H1 (cell line): Measurements from ENCODE around the gene MATN1. TPM values are rescaled to one million over a fixed set of nuclear protein-coding genes. Genes with fewer than 3 reads are reported as not detected.

Experiments
- CTBP2 ChIP-seq: IDR thresholded peaks from 2 replicates; pipeline ENCODE4 v1.7.0; 2011; ENCODE audit warnings: borderline replicate concordance, mild to moderate bottlenecking, moderate library complexity, mixed read lengths, low read length; ENCODE audit not compliant: insufficient read depth, insufficient read length
- CTCF ChIP-seq, 3 experiments: IDR thresholded peaks; 1 replicate in 2 of 3; 2 replicates in 1 of 3; pipeline versions ENCODE4 v1.5.1 to v1.6.1; 2011; ENCODE audit warnings: low read length in 3 of 3, mild to moderate bottlenecking in 3 of 3, inconsistent platforms in 2 of 3, low read depth in 1 of 3, moderate library complexity in 1 of 3; ENCODE audit not compliant: insufficient read depth in 1 of 3; ENCODE audit errors: control extremely low read depth in 1 of 3
- EGR1 ChIP-seq: IDR thresholded peaks from 2 replicates; pipeline ENCODE4 v1.6.1; 2011; ENCODE audit warnings: low read depth, low read length, borderline replicate concordance
- RNF2 ChIP-seq: fragments of 200-900, 300-1000 bp; sonication (generic); IDR thresholded peaks from 2 replicates; pipeline ENCODE4 v1.7.1; 2016; ENCODE audit warnings: borderline replicate concordance, low read depth, mild to moderate bottlenecking, antibody characterized with exemption, low read length; ENCODE audit not compliant: poor library complexity, severe bottlenecking; ENCODE audit errors: missing control alignments
- RXRA ChIP-seq: IDR thresholded peaks from 2 replicates; pipeline ENCODE4 v1.6.1; 2011; ENCODE audit warnings: low read depth, mild to moderate bottlenecking, low read length, moderate library complexity; ENCODE audit not compliant: insufficient read depth
- TCF12 ChIP-seq: IDR thresholded peaks from 2 replicates; pipeline ENCODE4 v1.6.1; 2011; ENCODE audit warnings: low read depth, mild to moderate bottlenecking, low read length
- polyA plus RNA-seq, 7 experiments: library from polyadenylated mRNA; depleted of rRNA in 3 of 7; stranded (reverse) in 5 of 7; unstranded in 2 of 7; fragments of >200 nt in 5 of 7; fragments of 200-250 nt in 2 of 7; gene quantifications; 1 replicate in 5 of 7; 2 replicates in 1 of 7; 4 replicates in 1 of 7; pipeline versions ENCODE4 v1.2.1 to v1.2.3, GENCODE V29; 2011 to 2013; ENCODE audit warnings: missing spikeins in 2 of 7, mixed read lengths in 2 of 7
- total RNA-seq: library from RNA; stranded (reverse); fragmentation: NEBNext Ultra II Directional; extraction: Animal tissue kit (Norgen Biotek cat#: 25700); gene quantifications from 2 replicates; pipeline ENCODE4 v1.2.1, GENCODE V29; 2021

Gene MATN1
- total and polyA plus RNA-seq, 2 of the 8 experiments (the other 6 are each of a cell fraction or from before 2014, with no cell fraction given), result 0.12 to 0.28 TPM

DNA sequence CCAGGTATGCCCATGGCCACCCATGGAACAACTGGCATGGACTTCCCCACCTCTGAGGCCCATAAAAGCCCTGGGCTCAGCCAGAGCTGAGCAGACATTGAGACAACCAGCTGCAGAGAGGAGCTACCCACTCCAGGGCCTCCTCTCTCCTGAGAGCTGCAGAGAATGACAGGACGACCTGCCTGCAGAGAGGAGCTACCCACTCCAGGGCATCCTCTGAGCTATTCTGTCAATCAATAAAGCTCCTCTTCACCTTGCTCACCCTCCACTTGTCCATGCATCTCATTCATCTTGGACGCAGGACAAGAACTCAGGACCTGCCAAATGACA lies 43.4 kb downstream of the MATN1 start (continued):
- no peak for TF ChIP-seq CTCF (IDR thresholded peaks at IDR 0.05; ENCODE audit: control extremely low read depth in 1 of 3, insufficient read depth in 1 of 3, low read depth in 1 of 3, low read length in 3 of 3)
- no peak for TF ChIP-seq TCF12
- TF ChIP-seq CTBP2, result no peak
- no peak for TF ChIP-seq RNF2
- no peak for TF ChIP-seq RXRA
- no peak for TF ChIP-seq EGR1
